HEK293 (cell line): ENCODE data around the gene TRAF1.

Experiments used
- CTCF ChIA-PET: fragments of 350-600 bp; formaldehyde crosslinking; extraction: SDS; loops from one replicate; lab custom pipeline; 2021; ENCODE audit warnings: antibody characterized with exemption; lab: Yijun Ruan, JAX
- POLR2A ChIA-PET: fragments of 300-600 bp; formaldehyde crosslinking; extraction: SDS; loops from one replicate; lab custom pipeline; 2020; ENCODE audit warnings: antibody characterized with exemption, inconsistent platforms; lab: Yijun Ruan, JAX
- H3K27ac ChIP-seq: fragments of 200-500 bp; sonication (Bioruptor generic); 2 replicates; pipeline ENCODE4 v1.5.1; 2014; ENCODE audit warnings: low read depth, low read length, control low read depth, inconsistent platforms; ENCODE audit errors: extremely low read depth
- H3K36me3 ChIP-seq, 2 experiments: fragments of 200-500 bp in 1 of 2; sonication (Bioruptor generic) in 1 of 2; 1 replicate in 1 of 2; 2 replicates in 1 of 2; pipeline ENCODE4 v1.5.1; 2014 to 2017; ENCODE audit warnings: inconsistent platforms in 2 of 2, low read length in 2 of 2; ENCODE audit not compliant: control insufficient read depth in 2 of 2, insufficient read depth in 1 of 2
- H3K4me1 ChIP-seq: fragments of 200-500 bp; sonication (Bioruptor generic); 2 replicates; pipeline ENCODE4 v1.5.1; 2014; ENCODE audit warnings: mild to moderate bottlenecking, low read length, inconsistent platforms; ENCODE audit not compliant: control insufficient read depth, insufficient read depth
- H3K4me3 ChIP-seq: 2 replicates; pipeline ENCODE4 v1.5.1; 2011; ENCODE audit warnings: low read depth, mild to moderate bottlenecking, control low read depth, low read length, moderate library complexity
- H3K9me3 ChIP-seq: fragments of 200-500 bp; sonication (Bioruptor generic); 2 replicates; pipeline ENCODE4 v1.5.1; 2014; ENCODE audit warnings: low read depth, low read length, inconsistent platforms; ENCODE audit not compliant: control insufficient read depth, insufficient read depth
- BCL11A ChIP-seq: fragments of 450-650 bp; formaldehyde crosslinking; IDR thresholded peaks from 2 replicates; pipeline ENCODE4 v1.5.1; 2016; ENCODE audit warnings: low read depth, missing biosample characterization, missing genetic modification characterization
- FEZF1 ChIP-seq: fragments of 450-650 bp; formaldehyde crosslinking; IDR thresholded peaks from 2 replicates; pipeline ENCODE4 v1.5.1; 2016; ENCODE audit warnings: missing biosample characterization, missing genetic modification characterization
- KLF10 ChIP-seq: fragments of 450-650 bp; IDR thresholded peaks from 2 replicates; pipeline ENCODE4 v1.5.1; 2018; ENCODE audit warnings: missing biosample characterization, mild to moderate bottlenecking, missing genetic modification characterization
- KLF17 ChIP-seq: fragments of 450-650 bp; formaldehyde crosslinking; IDR thresholded peaks from 2 replicates; pipeline ENCODE4 v1.5.1; 2016; ENCODE audit warnings: missing biosample characterization, missing genetic modification characterization
- MEIS1 ChIP-seq: sonication (generic); formaldehyde crosslinking; IDR thresholded peaks from 2 replicates; pipeline ENCODE4 v1.8.1; 2022; ENCODE audit warnings: missing genetic modification reagents, mild to moderate bottlenecking, borderline replicate concordance
- MZF1 ChIP-seq: fragments of 450-650 bp; formaldehyde crosslinking; IDR thresholded peaks from 2 replicates; pipeline ENCODE4 v1.5.1; 2017; ENCODE audit warnings: missing biosample characterization, missing genetic modification characterization, borderline replicate concordance
- PATZ1 ChIP-seq: fragments of 450-650 bp; formaldehyde crosslinking; IDR thresholded peaks from 2 replicates; pipeline ENCODE4 v1.5.1; 2016; ENCODE audit warnings: missing biosample characterization, missing genetic modification characterization
- ZBTB21 ChIP-seq: fragments of 450-650 bp; formaldehyde crosslinking; IDR thresholded peaks from 2 replicates; pipeline ENCODE4 v1.5.1; 2017; ENCODE audit warnings: missing biosample characterization, missing genetic modification characterization
- ZFP37 ChIP-seq: fragments of 450-650 bp; formaldehyde crosslinking; IDR thresholded peaks from 2 replicates; pipeline ENCODE4 v1.5.1; 2016; ENCODE audit warnings: missing biosample characterization, missing genetic modification characterization
- ZFP41 ChIP-seq: fragments of 450-650 bp; formaldehyde crosslinking; IDR thresholded peaks from 2 replicates; pipeline ENCODE4 v1.5.1; 2016; ENCODE audit warnings: missing biosample characterization, missing genetic modification characterization, borderline replicate concordance
- ZNF148 ChIP-seq: fragments of 450-650 bp; formaldehyde crosslinking; IDR thresholded peaks from 2 replicates; pipeline ENCODE4 v1.5.0; 2017; ENCODE audit warnings: missing biosample characterization, missing genetic modification characterization, borderline replicate concordance
- ZNF184 ChIP-seq: fragments of 450-650 bp; IDR thresholded peaks from 2 replicates; pipeline ENCODE4 v1.5.1; 2018; ENCODE audit warnings: missing biosample characterization, mild to moderate bottlenecking, missing genetic modification characterization
- ZNF19 ChIP-seq: fragments of 450-650 bp; formaldehyde crosslinking; IDR thresholded peaks from 2 replicates; pipeline ENCODE4; 2016; ENCODE audit warnings: missing biosample characterization, missing genetic modification characterization, low read depth
- ZNF239 ChIP-seq: fragments of 450-650 bp; formaldehyde crosslinking; IDR thresholded peaks from 2 replicates; pipeline ENCODE4 v1.5.1; 2016; ENCODE audit warnings: missing biosample characterization, missing genetic modification characterization
- ZNF274 ChIP-seq, 2 experiments: fragments of 200-500 bp in 1 of 2; fragments of 450-650 bp in 1 of 2; sonication (Bioruptor generic) in 1 of 2; formaldehyde crosslinking in 1 of 2; IDR thresholded peaks; 2 replicates each; pipeline versions ENCODE4 v1.5.1 to v1.6.1; 2014 to 2016; ENCODE audit warnings: borderline replicate concordance in 1 of 2, inconsistent platforms in 1 of 2, low read length in 1 of 2, missing biosample characterization in 1 of 2, missing genetic modification characterization in 1 of 2
- ZNF416 ChIP-seq: fragments of 450-650 bp; formaldehyde crosslinking; IDR thresholded peaks from 2 replicates; pipeline ENCODE4 v1.5.1; 2016; ENCODE audit warnings: missing biosample characterization, missing genetic modification characterization
- ZNF473 ChIP-seq: fragments of 450-650 bp; formaldehyde crosslinking; IDR thresholded peaks from 2 replicates; pipeline ENCODE4 v1.5.1; 2017; ENCODE audit warnings: missing biosample characterization, missing genetic modification characterization
- ZNF501 ChIP-seq: fragments of 450-650 bp; formaldehyde crosslinking; IDR thresholded peaks from 2 replicates; pipeline ENCODE4 v1.5.1; 2016; ENCODE audit warnings: missing biosample characterization, missing genetic modification characterization
- ZNF530 ChIP-seq: fragments of 450-650 bp; formaldehyde crosslinking; IDR thresholded peaks from 2 replicates; pipeline ENCODE4 v1.5.1; 2016; ENCODE audit warnings: low read depth, missing biosample characterization, missing genetic modification characterization
- ZNF555 ChIP-seq: fragments of 450-650 bp; formaldehyde crosslinking; conservative IDR thresholded peaks from 2 replicates; pipeline ENCODE4 v1.5.1; 2017; ENCODE audit warnings: missing biosample characterization, mild to moderate bottlenecking, missing genetic modification characterization, inconsistent platforms
- ZNF596 ChIP-seq: fragments of 450-650 bp; IDR thresholded peaks from 2 replicates; pipeline ENCODE4 v1.5.0; 2018; ENCODE audit warnings: missing biosample characterization, mild to moderate bottlenecking, missing genetic modification characterization, moderate library complexity
- ZNF621 ChIP-seq: fragments of 450-650 bp; formaldehyde crosslinking; IDR thresholded peaks from 2 replicates; pipeline ENCODE4 v1.5.1; 2017; ENCODE audit warnings: missing biosample characterization, missing genetic modification characterization
- ZNF747 ChIP-seq: fragments of 450-650 bp; formaldehyde crosslinking; IDR thresholded peaks from 2 replicates; pipeline ENCODE4 v1.5.1; 2016; ENCODE audit warnings: missing biosample characterization, missing genetic modification characterization
- ZNF76 ChIP-seq: fragments of 450-650 bp; formaldehyde crosslinking; IDR thresholded peaks from 2 replicates; pipeline ENCODE4; 2016; ENCODE audit warnings: low read depth, missing biosample characterization, missing genetic modification characterization, borderline replicate concordance
- ZNF777 ChIP-seq: fragments of 450-650 bp; formaldehyde crosslinking; IDR thresholded peaks from 2 replicates; pipeline ENCODE4 v1.5.1; 2017; ENCODE audit warnings: missing biosample characterization, missing genetic modification characterization, borderline replicate concordance
- ZNF792 ChIP-seq: fragments of 450-650 bp; formaldehyde crosslinking; IDR thresholded peaks from 2 replicates; pipeline ENCODE4 v1.5.1; 2016; ENCODE audit warnings: missing biosample characterization, missing genetic modification characterization
- TF ChIP-seq, protein P1 (sequence below): fragments of 450-650 bp; formaldehyde crosslinking; IDR thresholded peaks from 2 replicates; pipeline ENCODE4 v1.5.1; 2016; ENCODE audit warnings: missing biosample characterization, missing genetic modification characterization
- TF ChIP-seq, protein P2 (sequence below): fragments of 450-650 bp; formaldehyde crosslinking; IDR thresholded peaks from 2 replicates; pipeline ENCODE4 v1.5.1; 2017; ENCODE audit warnings: missing biosample characterization, missing genetic modification characterization

The TRAF1 gene

DNA sequence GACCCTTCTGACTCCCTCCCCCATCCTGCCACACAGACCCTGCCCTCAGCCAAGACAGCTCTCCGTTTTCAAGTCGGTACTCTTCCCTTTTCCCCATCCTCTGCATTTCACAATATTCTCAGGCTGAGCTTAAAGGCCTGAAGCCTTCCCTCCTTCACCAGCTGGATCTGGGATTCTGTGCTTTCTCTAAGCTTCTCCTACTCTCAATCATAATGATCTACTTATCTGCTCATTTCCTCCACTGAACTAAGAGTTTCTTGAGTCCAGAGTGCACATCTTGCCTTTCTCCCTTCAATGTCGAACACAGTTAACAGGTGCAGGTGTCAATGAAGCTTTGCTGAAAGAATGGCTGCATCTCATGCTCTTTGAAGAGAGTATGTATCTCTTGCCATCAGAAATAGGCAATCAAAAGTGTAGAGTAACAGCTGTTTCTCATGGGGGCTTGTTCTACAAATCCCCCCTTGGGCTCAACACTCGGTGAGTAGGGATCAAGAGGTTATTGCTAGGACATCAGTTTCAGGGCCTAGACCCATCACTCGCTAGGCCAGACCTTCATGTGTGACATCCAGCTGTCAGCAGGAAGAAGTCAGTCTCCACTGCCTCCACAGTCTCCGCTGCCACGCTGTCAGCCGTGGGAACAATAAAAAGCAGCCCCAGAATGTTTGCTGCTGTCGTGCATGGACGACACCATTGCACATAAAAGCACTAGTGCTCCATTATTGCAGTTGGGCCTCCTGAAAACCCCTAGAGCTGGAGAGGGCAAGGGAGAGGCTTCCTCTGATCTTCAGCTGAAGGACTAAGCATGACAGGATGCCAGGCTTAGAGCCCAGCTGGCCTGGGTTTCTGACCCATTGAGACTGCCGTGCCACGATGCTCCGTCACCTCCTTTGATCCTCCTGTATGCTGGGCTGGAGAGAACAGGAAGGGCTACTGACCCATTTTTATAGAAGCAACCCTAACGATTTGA lies 23.7 kb downstream of the TRAF1 start:
- H3K27ac ChIP-seq = no peak overlapping the region
- CTCF ChIA-PET = interaction anchor here (1.8 kb wide), 1 partner anchor 33 kb away, joined by 4 read pairs; no protein-coding TSS in a partner anchor

GRCh38 chr9:120901755-120902568 lies 24.6 kb downstream of the TRAF1 start:
- ChIA-PET POLR2A (no interaction called here), CTCF (interaction anchor here (1.8 kb wide), 1 partner anchor 34 kb away, joined by 4 read pairs; no protein-coding TSS in a partner anchor)

More for the DNA sequence above, 23.7 kb downstream of the TRAF1 start:
- Histone ChIP-seq H3K4me1 (no peaks in the 10 kb centered on the region), H3K4me3 (no peak overlapping the region), H3K36me3 (no peaks in the 10 kb centered on the region), H3K9me3 (no peaks in the 10 kb centered on the region)
- TF ChIP-seq ZBTB21 (tag by site-specific recombination) (no peak), ZNF473 (no peak), ZNF416 (tag by site-specific recombination) (no peak), ZNF274 (IDR thresholded peaks at IDR 0.05; ENCODE audit: low read length) (no peak), ZNF274 (tag by site-specific recombination; IDR thresholded peaks at IDR 0.05; ENCODE audit: borderline replicate concordance) (no peak), ZNF501 (tag by site-specific recombination) (no peak), ZNF792 (tag by site-specific recombination) (no peak), ZNF777 (no peak), ZNF239 (tag by site-specific recombination) (no peak), ZNF621 (no peak), ZNF19 (tag by site-specific recombination) (no peak), ZNF596 (tag by site-specific recombination) (no peak), MEIS1 (CRISPR knock-in tag) (no peak), FEZF1 (tag by site-specific recombination) (no peak), KLF17 (tag by site-specific recombination) (no peak), BCL11A (tag by site-specific recombination) (no peak), KLF10 (tag by site-specific recombination) (no peak)
- TF ChIP-seq, protein P1, sequence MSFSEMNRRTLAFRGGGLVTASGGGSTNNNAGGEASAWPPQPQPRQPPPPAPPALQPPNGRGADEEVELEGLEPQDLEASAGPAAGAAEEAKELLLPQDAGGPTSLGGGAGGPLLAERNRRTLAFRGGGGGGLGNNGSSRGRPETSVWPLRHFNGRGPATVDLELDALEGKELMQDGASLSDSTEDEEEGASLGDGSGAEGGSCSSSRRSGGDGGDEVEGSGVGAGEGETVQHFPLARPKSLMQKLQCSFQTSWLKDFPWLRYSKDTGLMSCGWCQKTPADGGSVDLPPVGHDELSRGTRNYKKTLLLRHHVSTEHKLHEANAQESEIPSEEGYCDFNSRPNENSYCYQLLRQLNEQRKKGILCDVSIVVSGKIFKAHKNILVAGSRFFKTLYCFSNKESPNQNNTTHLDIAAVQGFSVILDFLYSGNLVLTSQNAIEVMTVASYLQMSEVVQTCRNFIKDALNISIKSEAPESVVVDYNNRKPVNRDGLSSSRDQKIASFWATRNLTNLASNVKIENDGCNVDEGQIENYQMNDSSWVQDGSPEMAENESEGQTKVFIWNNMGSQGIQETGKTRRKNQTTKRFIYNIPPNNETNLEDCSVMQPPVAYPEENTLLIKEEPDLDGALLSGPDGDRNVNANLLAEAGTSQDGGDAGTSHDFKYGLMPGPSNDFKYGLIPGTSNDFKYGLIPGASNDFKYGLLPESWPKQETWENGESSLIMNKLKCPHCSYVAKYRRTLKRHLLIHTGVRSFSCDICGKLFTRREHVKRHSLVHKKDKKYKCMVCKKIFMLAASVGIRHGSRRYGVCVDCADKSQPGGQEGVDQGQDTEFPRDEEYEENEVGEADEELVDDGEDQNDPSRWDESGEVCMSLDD (tag by site-specific recombination) = no peak
- POLR2A ChIA-PET = no interaction called here

More at GRCh38 chr9:120901755-120902568, 24.6 kb downstream of the TRAF1 start:
- Histone ChIP-seq H3K27ac (no peak overlapping the region), H3K4me1 (no peaks in the 10 kb centered on the region), H3K36me3 (no peaks in the 10 kb centered on the region), H3K9me3 (no peaks in the 10 kb centered on the region), H3K4me3 (no peak overlapping the region)
- TF ChIP-seq, protein P2, sequence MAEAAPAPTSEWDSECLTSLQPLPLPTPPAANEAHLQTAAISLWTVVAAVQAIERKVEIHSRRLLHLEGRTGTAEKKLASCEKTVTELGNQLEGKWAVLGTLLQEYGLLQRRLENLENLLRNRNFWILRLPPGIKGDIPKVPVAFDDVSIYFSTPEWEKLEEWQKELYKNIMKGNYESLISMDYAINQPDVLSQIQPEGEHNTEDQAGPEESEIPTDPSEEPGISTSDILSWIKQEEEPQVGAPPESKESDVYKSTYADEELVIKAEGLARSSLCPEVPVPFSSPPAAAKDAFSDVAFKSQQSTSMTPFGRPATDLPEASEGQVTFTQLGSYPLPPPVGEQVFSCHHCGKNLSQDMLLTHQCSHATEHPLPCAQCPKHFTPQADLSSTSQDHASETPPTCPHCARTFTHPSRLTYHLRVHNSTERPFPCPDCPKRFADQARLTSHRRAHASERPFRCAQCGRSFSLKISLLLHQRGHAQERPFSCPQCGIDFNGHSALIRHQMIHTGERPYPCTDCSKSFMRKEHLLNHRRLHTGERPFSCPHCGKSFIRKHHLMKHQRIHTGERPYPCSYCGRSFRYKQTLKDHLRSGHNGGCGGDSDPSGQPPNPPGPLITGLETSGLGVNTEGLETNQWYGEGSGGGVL (tag by site-specific recombination) = no peak
- TF ChIP-seq ZFP41 (tag by site-specific recombination) (no peak), ZNF530 (tag by site-specific recombination) (no peak), ZFP37 (tag by site-specific recombination) (no peak), ZNF555 (tag by site-specific recombination) (no peak), ZNF148 (no peak), ZNF184 (no peak), ZNF747 (tag by site-specific recombination) (no peak), ZNF76 (tag by site-specific recombination) (no peak), PATZ1 (tag by site-specific recombination) (no peak), MZF1 (no peak)
